Right atrium auricular region (tissue), 2 donors: Measurements from ENCODE around the gene RGS11. TPM values are rescaled to one million over a fixed set of nuclear protein-coding genes. Genes with fewer than 3 reads are reported as not detected.

Experiments
- DNase-seq: peaks from one replicate; pipeline ENCODE4 v3.0.0-alpha.2; 2019; ENCODE audit warnings: low spot score
- H3K27ac ChIP-seq, 2 donors: fragments of 200-600 bp; sonication (generic); 1 replicate in 1 of 2; 2 replicates in 1 of 2; pipeline ENCODE4 v1.5.1; 2016 to 2019
- H3K27me3 ChIP-seq, 2 donors: fragments of 200-600 bp; sonication (generic); one replicate each; pipeline versions ENCODE4 v1.5.1 to v1.6.0; 2017 to 2019
- H3K36me3 ChIP-seq: fragments of 200-600 bp; sonication (generic); one replicate; pipeline ENCODE4 v1.5.1; 2016
- H3K4me1 ChIP-seq, 2 donors: fragments of 200-600 bp; sonication (generic); one replicate each; pipeline versions ENCODE4 v1.5.1 to v1.6.0; 2017 to 2019
- H3K4me3 ChIP-seq, 2 donors: fragments of 200-600 bp; sonication (generic); 1 replicate in 1 of 2; 2 replicates in 1 of 2; pipeline ENCODE4 v1.5.1; 2017 to 2019; ENCODE audit warnings: mild to moderate bottlenecking in 1 of 2, moderate library complexity in 1 of 2
- H3K9me3 ChIP-seq, 2 donors: fragments of 200-600 bp; sonication (generic); one replicate each; pipeline ENCODE4 v1.5.1; 2019
- total RNA-seq, 2 donors: library from RNA; depleted of rRNA; stranded (reverse); fragments of >200 nt; gene quantifications; one replicate each; pipeline ENCODE4 v1.1.0, GENCODE V29; 2016
- TF ChIP-seq, protein P1 (sequence below), 2 donors: fragments of 200-600 bp; sonication (generic); IDR thresholded peaks; one replicate each; pipeline ENCODE4 v1.5.1; 2019; ENCODE audit warnings: antibody characterized with exemption in 2 of 2

RGS11 gene
- total RNA-seq, 2 donors from 2014 or later, result 8.3 to 9.0 TPM

DNA sequence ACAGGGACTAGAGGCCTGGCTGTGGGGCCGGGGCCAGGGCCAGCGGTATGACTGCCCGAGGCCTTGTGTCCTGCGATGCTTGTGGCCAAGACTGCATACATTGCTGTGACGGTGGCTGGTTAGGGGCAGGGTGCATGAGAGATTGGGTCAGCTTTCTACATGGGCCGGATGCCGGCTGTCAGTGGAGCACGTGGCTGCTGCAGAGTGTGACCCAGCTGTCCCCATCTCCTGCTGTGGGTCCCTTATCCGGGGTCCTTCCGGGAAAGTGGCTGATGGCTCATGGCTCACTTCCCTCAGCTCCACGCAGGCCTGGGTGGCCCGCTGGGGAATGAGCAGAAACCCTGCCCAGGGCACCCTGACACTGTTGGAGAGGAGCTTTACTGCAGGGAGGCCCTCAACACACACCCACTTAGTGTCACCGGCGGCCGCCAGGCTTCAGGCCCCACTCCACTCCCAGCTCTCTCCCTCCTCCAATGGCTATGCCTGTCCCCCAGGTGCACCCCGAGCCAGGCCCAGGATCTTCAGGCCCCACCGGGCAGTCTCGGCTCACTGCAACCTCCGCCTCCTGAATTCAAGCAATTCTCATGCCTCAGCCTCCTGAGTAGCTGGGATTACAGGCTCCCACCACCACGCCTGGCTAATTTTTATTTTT is 808 bp upstream of the RGS11 start:
- Histone ChIP-seq H3K4me3 (peak overlapping the region; percentile 56 to 61), H3K36me3 (no peaks in the 10 kb centered on the region), H3K4me1 (peaks cover 0 to 34% of the 10 kb centered on the region in 2 donors), H3K27me3 (no peaks in the 10 kb centered on the region), H3K9me3 (no peaks in the 10 kb centered on the region), H3K27ac (peak overlapping the region; percentile 48 to 60)
- DNase-seq, result no peak
- TF ChIP-seq, protein P1, sequence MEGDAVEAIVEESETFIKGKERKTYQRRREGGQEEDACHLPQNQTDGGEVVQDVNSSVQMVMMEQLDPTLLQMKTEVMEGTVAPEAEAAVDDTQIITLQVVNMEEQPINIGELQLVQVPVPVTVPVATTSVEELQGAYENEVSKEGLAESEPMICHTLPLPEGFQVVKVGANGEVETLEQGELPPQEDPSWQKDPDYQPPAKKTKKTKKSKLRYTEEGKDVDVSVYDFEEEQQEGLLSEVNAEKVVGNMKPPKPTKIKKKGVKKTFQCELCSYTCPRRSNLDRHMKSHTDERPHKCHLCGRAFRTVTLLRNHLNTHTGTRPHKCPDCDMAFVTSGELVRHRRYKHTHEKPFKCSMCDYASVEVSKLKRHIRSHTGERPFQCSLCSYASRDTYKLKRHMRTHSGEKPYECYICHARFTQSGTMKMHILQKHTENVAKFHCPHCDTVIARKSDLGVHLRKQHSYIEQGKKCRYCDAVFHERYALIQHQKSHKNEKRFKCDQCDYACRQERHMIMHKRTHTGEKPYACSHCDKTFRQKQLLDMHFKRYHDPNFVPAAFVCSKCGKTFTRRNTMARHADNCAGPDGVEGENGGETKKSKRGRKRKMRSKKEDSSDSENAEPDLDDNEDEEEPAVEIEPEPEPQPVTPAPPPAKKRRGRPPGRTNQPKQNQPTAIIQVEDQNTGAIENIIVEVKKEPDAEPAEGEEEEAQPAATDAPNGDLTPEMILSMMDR (IDR thresholded peaks at IDR 0.05), result no peak

GRCh38 chr16:275041-275641 is 603 bp downstream of the RGS11 start:
- H3K27me3 ChIP-seq, result no peaks in the 10 kb centered on the region
- TF ChIP-seq, protein P1 (IDR thresholded peaks at IDR 0.05), result no peak
- no peaks in the 10 kb centered on the region for H3K36me3 ChIP-seq
- H3K4me1 ChIP-seq, result peaks cover 0 to 24% of the 10 kb centered on the region in 2 donors
- no peaks in the 10 kb centered on the region for H3K9me3 ChIP-seq
- DNase-seq, result no peak
- H3K4me3 ChIP-seq, result peak overlapping the region; percentile 56 to 61
- peak overlapping the region in 1 of 2 donors; percentile 31 for H3K27ac ChIP-seq

DNA sequence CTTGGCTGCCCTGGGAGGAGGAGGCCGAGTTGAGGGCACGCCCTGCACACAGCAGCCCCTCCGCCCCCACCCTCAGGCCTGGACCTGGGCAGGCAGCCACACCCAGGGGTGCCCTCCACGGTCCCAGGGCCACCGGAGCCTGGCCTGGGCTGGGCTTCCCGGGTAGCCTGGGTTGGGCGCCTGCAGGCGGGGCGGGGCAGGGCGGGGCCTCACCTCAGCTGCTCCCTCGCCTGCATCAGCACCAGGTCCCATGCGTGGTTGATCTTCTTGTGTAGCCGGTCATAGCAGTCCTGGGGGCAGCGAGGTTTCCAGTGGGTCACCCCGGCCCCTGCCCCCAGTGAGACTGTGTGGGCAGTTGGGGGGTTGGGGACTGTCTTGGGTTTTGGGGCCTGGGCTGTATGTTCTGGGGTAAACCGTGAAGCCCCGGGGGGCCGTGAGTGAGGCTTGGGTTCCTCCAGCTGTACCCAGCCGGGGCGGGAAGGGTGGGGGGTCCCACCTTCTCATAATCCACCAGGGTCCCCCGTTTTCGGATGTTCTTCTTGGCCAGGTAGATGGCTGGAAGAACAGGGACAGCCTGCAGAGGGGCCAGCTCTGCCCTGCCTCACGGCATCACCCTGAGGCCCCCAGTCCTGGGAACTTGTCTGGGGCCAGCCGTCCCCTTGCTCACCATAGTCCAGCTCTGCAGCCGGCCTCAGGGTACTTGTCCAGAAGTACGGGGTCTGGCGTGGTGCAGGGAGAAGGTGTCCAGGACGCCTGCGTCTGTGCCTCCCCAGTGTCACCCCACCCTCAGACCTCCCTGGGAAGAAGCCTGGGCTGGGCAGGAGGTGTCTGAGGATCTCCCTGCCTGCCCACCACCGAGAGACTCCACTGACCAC is 2.0 kb downstream of the RGS11 start:
- H3K27ac ChIP-seq, result no peak overlapping the region
- TF ChIP-seq, protein P1 (IDR thresholded peaks at IDR 0.05), result no peak
- H3K4me3 ChIP-seq, result no peak overlapping the region
- no peaks in the 10 kb centered on the region for H3K9me3 ChIP-seq
- no peaks in the 10 kb centered on the region for H3K36me3 ChIP-seq
- no peaks in the 10 kb centered on the region for H3K27me3 ChIP-seq
- H3K4me1 ChIP-seq, result peaks cover 0 to 18% of the 10 kb centered on the region in 2 donors
- no peak for DNase-seq

DNA sequence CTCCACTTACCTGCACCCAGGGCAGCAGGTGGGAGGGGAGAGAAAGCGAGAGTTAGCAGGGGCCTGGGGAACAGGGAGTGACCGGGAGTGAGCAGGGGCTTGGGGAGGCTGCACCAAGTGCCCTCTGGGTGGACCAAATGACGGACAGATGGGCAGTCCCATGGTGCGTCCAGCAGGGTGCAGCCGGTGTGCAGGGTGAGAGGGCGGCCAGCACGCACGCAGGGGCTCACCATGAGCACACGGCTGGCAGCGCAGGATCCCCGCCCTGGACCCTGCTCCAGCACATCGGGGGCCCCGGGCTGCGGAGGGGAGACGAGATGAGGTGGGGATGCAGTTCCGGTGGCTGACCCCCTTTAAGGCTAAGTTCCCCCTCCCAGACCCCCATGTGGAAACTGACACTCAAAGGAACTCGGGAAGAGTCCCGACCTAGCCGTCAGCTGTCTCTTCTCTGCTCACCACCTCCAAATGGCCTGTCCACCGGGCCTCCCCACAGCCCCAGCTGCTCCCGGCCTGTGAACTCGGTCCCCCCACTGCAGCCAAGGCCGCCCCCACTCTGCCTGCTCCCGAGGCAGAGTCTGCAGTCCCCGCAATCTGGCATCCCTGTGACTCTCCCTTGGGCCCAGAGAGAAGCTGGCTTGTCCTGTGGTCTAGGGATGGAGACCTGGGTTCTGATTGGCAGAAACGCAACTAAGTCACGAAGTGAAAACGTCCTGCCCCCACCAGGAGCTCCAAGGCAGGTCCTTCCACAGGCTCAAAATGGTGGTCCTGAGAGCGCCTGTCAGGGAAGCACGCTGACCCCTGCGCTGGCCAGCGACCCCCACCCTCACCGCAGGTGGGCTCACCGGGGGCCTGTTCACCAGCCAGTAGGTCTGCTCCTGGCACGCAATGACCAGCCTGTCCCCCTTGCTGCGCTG is 2.9 kb downstream of the RGS11 start:
- no peak for DNase-seq
- Histone ChIP-seq H3K4me3 (no peak overlapping the region), H3K4me1 (peaks cover 0 to 18% of the 10 kb centered on the region in 2 donors), H3K27ac (no peak overlapping the region), H3K9me3 (no peaks in the 10 kb centered on the region), H3K36me3 (no peaks in the 10 kb centered on the region), H3K27me3 (no peaks in the 10 kb centered on the region)
- TF ChIP-seq, protein P1 (IDR thresholded peaks at IDR 0.05), result no peak
